ENCODE data around the gene SNRNP35.
"Not testable (repeated sequence)": the region's sequence is repeated elsewhere in the genome, so short reads cannot be mapped to it uniquely, and the experiment has no call there.

SNRNP35 gene

GRCh38 chr12:123446333-123446713 is 11.6 kb upstream of the SNRNP35 start:
- in situ Hi-C loops (cut with MboI; ENCODE audit: low sequenced_read_pairs) = no loop called here

- in situ Hi-C loops (cut with MboI; ENCODE audit: low sequenced_read_pairs) = no loop called here
Measured at GRCh38 chr12:123449249-123449733, 8.6 kb upstream of the SNRNP35 start.

- in situ Hi-C loops (cut with MboI; ENCODE audit: low sequenced_read_pairs) = no loop called here
Measured at GRCh38 chr12:123449856-123450255, 8.1 kb upstream of the SNRNP35 start.

GRCh38 chr12:123450636-123451035 is 7.3 kb upstream of the SNRNP35 start:
- in situ Hi-C loops (cut with MboI; ENCODE audit: low sequenced_read_pairs) = no loop called here

- in situ Hi-C loops (cut with MboI; ENCODE audit: low sequenced_read_pairs) = not testable (repeated sequence)
Measured at GRCh38 chr12:123452276-123452550, 5.7 kb upstream of the SNRNP35 start.

- in situ Hi-C loops (cut with MboI; ENCODE audit: low sequenced_read_pairs) = no loop called here
Measured at GRCh38 chr12:123453165-123453564, 4.8 kb upstream of the SNRNP35 start.

GRCh38 chr12:123463174-123463573 is 5.2 kb downstream of the SNRNP35 start:
- in situ Hi-C loops (cut with MboI; ENCODE audit: low sequenced_read_pairs) = not testable (repeated sequence)

- in situ Hi-C loops (cut with MboI; ENCODE audit: low sequenced_read_pairs) = no loop called here
Measured at GRCh38 chr12:123465084-123465483, 7.1 kb downstream of the SNRNP35 start.

GRCh38 chr12:123468786-123469185 is 10.8 kb downstream of the SNRNP35 start:
- in situ Hi-C loops (cut with MboI; ENCODE audit: low sequenced_read_pairs) = no loop called here

GRCh38 chr12:123469978-123470377 is 12.0 kb downstream of the SNRNP35 start:
- in situ Hi-C loops (cut with MboI; ENCODE audit: low sequenced_read_pairs) = no loop called here

GRCh38 chr12:123471374-123472068 is 13.6 kb downstream of the SNRNP35 start:
- in situ Hi-C loops (cut with MboI; ENCODE audit: low sequenced_read_pairs) = no loop called here

- in situ Hi-C loops (cut with MboI; ENCODE audit: low sequenced_read_pairs) = no loop called here
Measured at GRCh38 chr12:123472438-123472849, 14.5 kb downstream of the SNRNP35 start.

GRCh38 chr12:123474485-123475245 is 16.7 kb downstream of the SNRNP35 start:
- in situ Hi-C loops (cut with MboI; ENCODE audit: low sequenced_read_pairs) = no loop called here

GRCh38 chr12:123475246-123475703 is 17.3 kb downstream of the SNRNP35 start:
- in situ Hi-C loops (cut with MboI; ENCODE audit: low sequenced_read_pairs) = no loop called here

GRCh38 chr12:123478069-123478468 is 20.1 kb downstream of the SNRNP35 start:
- in situ Hi-C loops (cut with MboI; ENCODE audit: low sequenced_read_pairs) = no loop called here

- in situ Hi-C loops (cut with MboI; ENCODE audit: low sequenced_read_pairs) = no loop called here
Measured at GRCh38 chr12:123478762-123479161, 20.8 kb downstream of the SNRNP35 start.

GRCh38 chr12:123479442-123480180 is 21.7 kb downstream of the SNRNP35 start:
- in situ Hi-C loops (cut with MboI; ENCODE audit: low sequenced_read_pairs) = no loop called here

- in situ Hi-C loops (cut with MboI; ENCODE audit: low sequenced_read_pairs) = not testable (repeated sequence)
Measured at GRCh38 chr12:123481251-123481650, 23.3 kb downstream of the SNRNP35 start.

- in situ Hi-C loops (cut with MboI; ENCODE audit: low sequenced_read_pairs) = no loop called here
Measured at GRCh38 chr12:123482876-123483275, 24.9 kb downstream of the SNRNP35 start.

- in situ Hi-C loops (cut with MboI; ENCODE audit: low sequenced_read_pairs) = no loop called here
Measured at GRCh38 chr12:123483602-123484248, 25.8 kb downstream of the SNRNP35 start.

- in situ Hi-C loops (cut with MboI; ENCODE audit: low sequenced_read_pairs) = no loop called here
Measured at GRCh38 chr12:123485756-123486155, 27.8 kb downstream of the SNRNP35 start.

All from HL-60/S4 (cell line).